ENCODE results near the gene IL25. TPM values are rescaled to one million over a fixed set of nuclear protein-coding genes. Genes with fewer than 3 reads are reported as not detected.

The IL25 gene
- total and polyA plus RNA-seq, 2 experiments from 2014 or later: not detected

DNA sequence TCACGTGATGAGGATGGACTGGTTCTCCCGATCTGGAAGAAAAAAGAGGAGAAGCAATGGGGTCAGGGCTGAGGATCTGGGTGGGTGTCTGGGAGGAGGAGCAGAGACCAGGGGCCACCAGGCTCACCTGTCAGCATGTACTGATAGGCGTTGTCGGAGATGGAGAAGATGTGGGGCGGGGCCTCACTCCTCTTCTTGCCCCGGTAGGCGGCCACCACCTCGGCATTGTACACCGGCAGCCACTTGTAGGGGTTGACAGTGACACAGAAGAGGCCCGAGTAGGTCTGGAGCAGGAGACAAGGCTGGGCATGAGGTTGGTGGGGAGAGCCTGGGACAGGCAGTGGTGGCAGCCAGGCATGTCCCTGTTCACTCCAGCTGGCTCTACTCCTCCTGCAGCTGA is 32.5 kb downstream of the IL25 start:
- no peaks in the 10 kb centered on the region for H3K4me1 ChIP-seq (ENCODE audit: insufficient read depth)
- no peaks in the 10 kb centered on the region for H3K36me3 ChIP-seq (ENCODE audit: low read depth)
- no peak overlapping the region for H2AFZ ChIP-seq
- no peaks in the 10 kb centered on the region for H3K9me3 ChIP-seq (ENCODE audit: low read depth)
- H3K4me3 ChIP-seq: no peak overlapping the region
- H3K79me2 ChIP-seq (ENCODE audit: insufficient read depth): no peaks in the 10 kb centered on the region
- WGBS, 2 experiments (ENCODE audit: low coverage in 1 of 2, low lambda C conversion rate in 2 of 2, missing lambda C conversion rate in 2 of 2): 59 to 62% methylated on average over 10 of the region's 10 CpGs
- no peak for DNase-seq
- H3K9me2 ChIP-seq (ENCODE audit: insufficient read depth): no peaks in the 10 kb centered on the region
- H3K9ac ChIP-seq: no peak overlapping the region
- peaks cover 18% of the 10 kb centered on the region for H3K27me3 ChIP-seq (replicated peaks; ENCODE audit: insufficient read depth)
- H3K27ac ChIP-seq: no peak overlapping the region
- no peaks in the 10 kb centered on the region for H4K20me1 ChIP-seq (ENCODE audit: insufficient read depth)
- no peak for TF ChIP-seq EZH2phosphoT487 (IDR thresholded peaks at IDR 0.05; ENCODE audit: insufficient read depth, low read depth)
- TF ChIP-seq EZH2 (IDR thresholded peaks at IDR 0.05; ENCODE audit: insufficient read depth, poor library complexity, severe bottlenecking): no peak
- in situ Hi-C loops (cut with MboI): no loop called here
- no peak overlapping the region for H3K4me2 ChIP-seq (ENCODE audit: unreplicated experiment)
- no peaks in the 10 kb centered on the region for H3F3A ChIP-seq (ENCODE audit: insufficient read depth)

GRCh38 chr14:23405516-23406025 is 33.0 kb downstream of the IL25 start:
- Histone ChIP-seq H3K4me1 (ENCODE audit: insufficient read depth) (no peaks in the 10 kb centered on the region), H3K36me3 (ENCODE audit: low read depth) (no peaks in the 10 kb centered on the region), H3K4me3 (no peak overlapping the region), H3K27ac (no peak overlapping the region), H3K9ac (no peak overlapping the region), H3F3A (ENCODE audit: insufficient read depth) (no peaks in the 10 kb centered on the region), H3K79me2 (ENCODE audit: insufficient read depth) (no peaks in the 10 kb centered on the region), H3K4me2 (ENCODE audit: unreplicated experiment) (no peak overlapping the region), H3K9me3 (ENCODE audit: low read depth) (no peaks in the 10 kb centered on the region), H4K20me1 (ENCODE audit: insufficient read depth) (no peaks in the 10 kb centered on the region), H3K27me3 (replicated peaks; ENCODE audit: insufficient read depth) (peaks cover 18% of the 10 kb centered on the region), H3K9me2 (ENCODE audit: insufficient read depth) (no peaks in the 10 kb centered on the region), H2AFZ (no peak overlapping the region)
- in situ Hi-C loops (cut with MboI): no loop called here
- no peak for DNase-seq
- WGBS, 2 experiments (ENCODE audit: low coverage in 1 of 2, low lambda C conversion rate in 2 of 2, missing lambda C conversion rate in 2 of 2): 73 to 79% methylated on average over 13 of the region's 13 CpGs
- no peak for TF ChIP-seq EZH2phosphoT487 (IDR thresholded peaks at IDR 0.05; ENCODE audit: insufficient read depth, low read depth)
- no peak for TF ChIP-seq EZH2 (IDR thresholded peaks at IDR 0.05; ENCODE audit: insufficient read depth, poor library complexity, severe bottlenecking)

DNA sequence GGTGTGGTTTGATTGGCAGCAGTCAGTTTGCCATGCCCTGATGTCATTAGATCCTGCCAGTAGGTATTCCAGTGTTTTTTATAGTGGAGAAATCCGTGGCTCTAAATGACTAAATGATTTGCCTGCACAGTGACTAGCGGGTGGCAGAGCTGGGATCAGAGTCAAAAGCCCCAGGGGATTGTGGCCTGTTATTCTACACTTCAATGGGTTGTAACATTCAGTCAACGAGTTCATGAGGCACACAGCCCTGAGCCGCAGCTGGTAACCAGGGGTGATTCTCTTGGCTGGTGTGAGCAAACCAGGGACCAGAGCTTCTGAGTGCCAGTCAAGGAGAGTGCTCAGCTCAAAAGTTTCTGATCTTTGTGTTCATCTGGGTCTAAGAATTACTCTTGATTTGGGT is 33.6 kb downstream of the IL25 start:
- no peak overlapping the region for H3K27ac ChIP-seq
- DNase-seq: no peak
- no peaks in the 10 kb centered on the region for H3K4me1 ChIP-seq (ENCODE audit: insufficient read depth)
- no peaks in the 10 kb centered on the region for H4K20me1 ChIP-seq (ENCODE audit: insufficient read depth)
- H3K9me3 ChIP-seq (ENCODE audit: low read depth): no peaks in the 10 kb centered on the region
- no peaks in the 10 kb centered on the region for H3K36me3 ChIP-seq (ENCODE audit: low read depth)
- no peaks in the 10 kb centered on the region for H3K79me2 ChIP-seq (ENCODE audit: insufficient read depth)
- H3K4me3 ChIP-seq: no peak overlapping the region
- in situ Hi-C loops (cut with MboI): no loop called here
- no peak overlapping the region for H2AFZ ChIP-seq
- no peak overlapping the region for H3K9ac ChIP-seq
- no peaks in the 10 kb centered on the region for H3K9me2 ChIP-seq (ENCODE audit: insufficient read depth)
- H3K27me3 ChIP-seq (replicated peaks; ENCODE audit: insufficient read depth): peaks cover 18% of the 10 kb centered on the region
- H3K4me2 ChIP-seq (ENCODE audit: unreplicated experiment): no peak overlapping the region
- TF ChIP-seq EZH2phosphoT487 (IDR thresholded peaks at IDR 0.05; ENCODE audit: insufficient read depth, low read depth): no peak
- no peak for TF ChIP-seq EZH2 (IDR thresholded peaks at IDR 0.05; ENCODE audit: insufficient read depth, poor library complexity, severe bottlenecking)
- H3F3A ChIP-seq (ENCODE audit: insufficient read depth): no peaks in the 10 kb centered on the region
- 28 to 32% methylated on average over 4 of the region's 4 CpGs for WGBS, 2 experiments (ENCODE audit: low coverage in 1 of 2, low lambda C conversion rate in 2 of 2, missing lambda C conversion rate in 2 of 2)

GRCh38 chr14:23406725-23407355 is 34.2 kb downstream of the IL25 start:
- WGBS, 2 experiments (ENCODE audit: low coverage in 1 of 2, low lambda C conversion rate in 2 of 2, missing lambda C conversion rate in 2 of 2): 42 to 51% methylated on average over 13 to 15 of the region's 15 CpGs
- H3K27ac ChIP-seq: no peak overlapping the region

More at GRCh38 chr14:23406725-23407355, 34.2 kb downstream of the IL25 start:
- no peaks in the 10 kb centered on the region for H3K79me2 ChIP-seq (ENCODE audit: insufficient read depth)
- H3K4me2 ChIP-seq (ENCODE audit: unreplicated experiment): no peak overlapping the region
- H3K27me3 ChIP-seq (replicated peaks; ENCODE audit: insufficient read depth): peaks cover 18% of the 10 kb centered on the region
- no peak overlapping the region for H2AFZ ChIP-seq
- no peaks in the 10 kb centered on the region for H3K4me1 ChIP-seq (ENCODE audit: insufficient read depth)
- H3K9ac ChIP-seq: no peak overlapping the region
- H3K9me3 ChIP-seq (ENCODE audit: low read depth): no peaks in the 10 kb centered on the region
- no peak overlapping the region for H3K4me3 ChIP-seq
- TF ChIP-seq EZH2 (IDR thresholded peaks at IDR 0.05; ENCODE audit: insufficient read depth, poor library complexity, severe bottlenecking) (no peak), EZH2phosphoT487 (IDR thresholded peaks at IDR 0.05; ENCODE audit: insufficient read depth, low read depth) (no peak)
- no peaks in the 10 kb centered on the region for H3K36me3 ChIP-seq (ENCODE audit: low read depth)
- in situ Hi-C loops (cut with MboI): no loop called here
- no peaks in the 10 kb centered on the region for H4K20me1 ChIP-seq (ENCODE audit: insufficient read depth)
- DNase-seq: no peak
- H3K9me2 ChIP-seq (ENCODE audit: insufficient read depth): no peaks in the 10 kb centered on the region
- no peaks in the 10 kb centered on the region for H3F3A ChIP-seq (ENCODE audit: insufficient read depth)
